HepG2 (cell line): ENCODE data around the gene PLCG2. TPM values are rescaled to one million over a fixed set of nuclear protein-coding genes. Genes with fewer than 3 reads are reported as not detected.

ENCODE experiments used
- AFF4 ChIP-seq: sonication (generic); formaldehyde crosslinking; IDR thresholded peaks from 2 replicates; pipeline ENCODE4 v1.4.0; 2020; ENCODE audit warnings: missing genetic modification reagents
- AHR ChIP-seq: IDR thresholded peaks from 2 replicates; pipeline ENCODE4 v1.6.1; 2018; ENCODE audit warnings: missing genetic modification reagents, missing compliant biosample characterization
- AKAP8 ChIP-seq: sonication (generic); formaldehyde crosslinking; IDR thresholded peaks from 2 replicates; pipeline ENCODE4 v1.5.1; 2020; ENCODE audit warnings: mild to moderate bottlenecking, missing genetic modification reagents
- ASH2L ChIP-seq: fragments of 300-600, 200-600 bp; sonication (generic); IDR thresholded peaks from 2 replicates; pipeline ENCODE4 v1.7.0; 2017; ENCODE audit warnings: low read depth, mild to moderate bottlenecking, moderate library complexity, mixed read lengths, low read length; ENCODE audit not compliant: insufficient read length
- BRCA1 ChIP-seq: sonication (generic); formaldehyde crosslinking; IDR thresholded peaks from 2 replicates; pipeline ENCODE4 v1.4.0; 2020; ENCODE audit warnings: missing genetic modification reagents
- ELF1 ChIP-seq: sonication (generic); formaldehyde crosslinking; IDR thresholded peaks from 2 replicates; pipeline ENCODE4 v1.4.0; 2020; ENCODE audit warnings: missing genetic modification reagents
- MAZ ChIP-seq, 2 experiments: sonication (generic) in 1 of 2; formaldehyde crosslinking in 1 of 2; IDR thresholded peaks; 2 replicates each; pipeline versions ENCODE4 v1.5.0 to v1.6.1; 2012 to 2020; ENCODE audit warnings: low read depth in 2 of 2, mild to moderate bottlenecking in 2 of 2, borderline replicate concordance in 1 of 2, improper control_type of control experiment in 1 of 2, low read length in 1 of 2, missing genetic modification reagents in 1 of 2, moderate library complexity in 1 of 2
- POLR2A ChIP-seq, 2 experiments: IDR thresholded peaks; 2 replicates each; pipeline ENCODE4 v1.6.1; 2011; ENCODE audit warnings: low read depth in 2 of 2, low read length in 2 of 2, mild to moderate bottlenecking in 1 of 2, moderate library complexity in 1 of 2; ENCODE audit not compliant: insufficient read depth in 1 of 2
- PPARG ChIP-seq: conservative IDR thresholded peaks from 2 replicates; pipeline ENCODE4 v1.6.1; 2016; ENCODE audit warnings: missing biosample characterization, missing genetic modification reagents
- RNF2 ChIP-seq: fragments of 450-650 bp; conservative IDR thresholded peaks from 2 replicates; pipeline ENCODE4 v1.6.1; 2016; ENCODE audit warnings: low read depth
- SRSF9 ChIP-seq: fragments of 200-400 bp; formaldehyde crosslinking; IDR thresholded peaks from 2 replicates; pipeline ENCODE4 v1.6.1; 2018; ENCODE audit warnings: borderline replicate concordance, mild to moderate bottlenecking, low read depth, low read length; ENCODE audit not compliant: insufficient read depth, poor library complexity, severe bottlenecking
- STAT6 ChIP-seq: sonication (generic); formaldehyde crosslinking; IDR thresholded peaks from 2 replicates; pipeline ENCODE4 v1.4.0; 2020; ENCODE audit warnings: missing genetic modification reagents, mild to moderate bottlenecking, borderline replicate concordance
- YEATS4 ChIP-seq: sonication (generic); formaldehyde crosslinking; IDR thresholded peaks from 2 replicates; pipeline ENCODE4 v1.4.0; 2020; ENCODE audit warnings: missing genetic modification reagents, borderline replicate concordance
- ZBTB1 ChIP-seq: sonication (generic); formaldehyde crosslinking; IDR thresholded peaks from 2 replicates; pipeline ENCODE4 v1.4.0; 2020; ENCODE audit warnings: missing genetic modification reagents, borderline replicate concordance
- ZC3H4 ChIP-seq: sonication (generic); formaldehyde crosslinking; IDR thresholded peaks from 2 replicates; pipeline ENCODE4 v1.4.0; 2020; ENCODE audit warnings: missing genetic modification reagents, borderline replicate concordance
- ZNF605 ChIP-seq: sonication (generic); formaldehyde crosslinking; IDR thresholded peaks from 2 replicates; pipeline ENCODE4 v1.8.0; 2022; ENCODE audit warnings: mild to moderate bottlenecking, missing genetic modification reagents
- ZNF703 ChIP-seq: sonication (generic); formaldehyde crosslinking; IDR thresholded peaks from 2 replicates; pipeline ENCODE4 v1.5.1; 2020; ENCODE audit warnings: missing genetic modification reagents, mild to moderate bottlenecking, moderate library complexity, borderline replicate concordance
- ZNF761 ChIP-seq: sonication (generic); formaldehyde crosslinking; conservative IDR thresholded peaks from 2 replicates; pipeline ENCODE4 v1.4.0; 2020; ENCODE audit warnings: mild to moderate bottlenecking, missing genetic modification reagents
- polyA plus RNA-seq, 8 experiments: library from polyadenylated mRNA; depleted of rRNA in 3 of 8; stranded (reverse) in 7 of 8; unstranded in 1 of 8; fragments of >200 nt; fragmentation: Illumina TruSeq in 4 of 8; extraction: Trizol in 4 of 8; gene quantifications; 2 replicates each; pipeline versions ENCODE4 v1.2.1 to v1.2.3, GENCODE V29; 2011 to 2016; ENCODE audit warnings: low read depth in 4 of 8, missing spikeins in 1 of 8, mixed read lengths in 1 of 8; ENCODE audit not compliant: insufficient read depth in 1 of 8
- total RNA-seq, 5 experiments: library from RNA; depleted of rRNA; stranded (reverse); fragments of >200 nt; fragmentation: Illumina TruSeq; extraction: Trizol; gene quantifications; 2 replicates each; pipeline ENCODE4 v1.2.3, GENCODE V29; 2016; ENCODE audit warnings: low read depth in 1 of 5
- TF ChIP-seq, protein P1 (sequence below): sonication (generic); formaldehyde crosslinking; IDR thresholded peaks from 2 replicates; pipeline ENCODE4 v1.8.1; 2023; ENCODE audit warnings: missing genetic modification reagents, mild to moderate bottlenecking, borderline replicate concordance
- TF ChIP-seq, protein P2 (sequence below): sonication (generic); formaldehyde crosslinking; IDR thresholded peaks from 2 replicates; pipeline ENCODE4 v1.5.1; 2020; ENCODE audit warnings: missing genetic modification reagents, mild to moderate bottlenecking, borderline replicate concordance

The PLCG2 gene
- total and polyA plus RNA-seq, 2 of the 13 experiments (the other 11 are each of a cell fraction or from before 2014, with no cell fraction given) = 0.13 to 0.18 TPM

GRCh38 chr16:81767987-81768592 lies 11.0 kb upstream of the PLCG2 start (continued):
- TF ChIP-seq STAT6 (CRISPR knock-in tag) = 0 out of 2 replicates have a peak, but pooled peaks have one; percentile 45
- no peak for TF ChIP-seq ELF1 (CRISPR knock-in tag)
- TF ChIP-seq SRSF9 = no peak
- TF ChIP-seq ZNF761 (CRISPR knock-in tag) = no peak
- TF ChIP-seq AKAP8 (CRISPR knock-in tag) = no peak
- TF ChIP-seq ASH2L = no peak
- no peak for TF ChIP-seq ZNF605 (CRISPR knock-in tag)
- TF ChIP-seq RNF2 = no peak
- TF ChIP-seq, protein P1, sequence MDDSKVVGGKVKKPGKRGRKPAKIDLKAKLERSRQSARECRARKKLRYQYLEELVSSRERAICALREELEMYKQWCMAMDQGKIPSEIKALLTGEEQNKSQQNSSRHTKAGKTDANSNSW (CRISPR knock-in tag) = no peak
- TF ChIP-seq ZBTB1 (CRISPR knock-in tag) = no peak
- TF ChIP-seq, protein P2, sequence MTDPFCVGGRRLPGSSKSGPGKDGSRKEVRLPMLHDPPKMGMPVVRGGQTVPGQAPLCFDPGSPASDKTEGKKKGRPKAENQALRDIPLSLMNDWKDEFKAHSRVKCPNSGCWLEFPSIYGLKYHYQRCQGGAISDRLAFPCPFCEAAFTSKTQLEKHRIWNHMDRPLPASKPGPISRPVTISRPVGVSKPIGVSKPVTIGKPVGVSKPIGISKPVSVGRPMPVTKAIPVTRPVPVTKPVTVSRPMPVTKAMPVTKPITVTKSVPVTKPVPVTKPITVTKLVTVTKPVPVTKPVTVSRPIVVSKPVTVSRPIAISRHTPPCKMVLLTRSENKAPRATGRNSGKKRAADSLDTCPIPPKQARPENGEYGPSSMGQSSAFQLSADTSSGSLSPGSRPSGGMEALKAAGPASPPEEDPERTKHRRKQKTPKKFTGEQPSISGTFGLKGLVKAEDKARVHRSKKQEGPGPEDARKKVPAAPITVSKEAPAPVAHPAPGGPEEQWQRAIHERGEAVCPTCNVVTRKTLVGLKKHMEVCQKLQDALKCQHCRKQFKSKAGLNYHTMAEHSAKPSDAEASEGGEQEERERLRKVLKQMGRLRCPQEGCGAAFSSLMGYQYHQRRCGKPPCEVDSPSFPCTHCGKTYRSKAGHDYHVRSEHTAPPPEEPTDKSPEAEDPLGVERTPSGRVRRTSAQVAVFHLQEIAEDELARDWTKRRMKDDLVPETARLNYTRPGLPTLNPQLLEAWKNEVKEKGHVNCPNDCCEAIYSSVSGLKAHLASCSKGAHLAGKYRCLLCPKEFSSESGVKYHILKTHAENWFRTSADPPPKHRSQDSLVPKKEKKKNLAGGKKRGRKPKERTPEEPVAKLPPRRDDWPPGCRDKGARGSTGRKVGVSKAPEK = 0 out of 2 replicates have a peak, but pooled peaks have one; percentile 25
- no peak for TF ChIP-seq AHR (CRISPR knock-in tag)
- TF ChIP-seq YEATS4 (CRISPR knock-in tag) = no peak
- no peak; the same call in 1 of the 2 replicates for TF ChIP-seq BRCA1 (CRISPR knock-in tag)
- no peak for TF ChIP-seq AFF4 (CRISPR knock-in tag)
- no peak for TF ChIP-seq ZC3H4 (CRISPR knock-in tag)
- no peak for TF ChIP-seq ZNF703 (CRISPR knock-in tag)
- peak; percentile 68 for TF ChIP-seq PPARG (CRISPR knock-in tag)
- TF ChIP-seq POLR2A (IDR thresholded peaks at IDR 0.05; ENCODE audit: insufficient read depth in 1 of 2, low read depth in 2 of 2, low read length in 2 of 2) = no peak
- TF ChIP-seq MAZ (IDR thresholded peaks at IDR 0.05; ENCODE audit: borderline replicate concordance, low read depth, low read length) = no peak
- 0 out of 2 replicates have a peak, but pooled peaks have one; percentile 15 for TF ChIP-seq MAZ (CRISPR knock-in tag; IDR thresholded peaks at IDR 0.05; ENCODE audit: low read depth)
